Memory B cell (primary cell): ENCODE measurements around the gene NTRK1.

Experiments
- ATAC-seq: fragments of 150-1000 bp; cut with Tn5 transposase; 2 replicates; pipeline ENCODE4 v1.10.0; 2021; ENCODE audit warnings: low read depth, mild to moderate bottlenecking, moderate library complexity
- DNase-seq, 2 donors: peaks; one replicate each; pipeline ENCODE4 v3.0.0; 2022; ENCODE audit warnings: low spot score in 2 of 2
- H3K27ac Mint-ChIP-seq: one replicate; pipeline ENCODE4 v1.8.0; 2022; ENCODE audit warnings: mild to moderate bottlenecking, moderate library complexity, mixed read lengths
- H3K27me3 Mint-ChIP-seq: one replicate; pipeline ENCODE4 v1.8.0; 2022; ENCODE audit warnings: mixed read lengths
- H3K36me3 Mint-ChIP-seq: one replicate; pipeline ENCODE4 v1.8.0; 2022; ENCODE audit warnings: mild to moderate bottlenecking, mixed read lengths
- H3K4me1 Mint-ChIP-seq: one replicate; pipeline ENCODE4 v1.8.0; 2022; ENCODE audit warnings: mixed read lengths
- H3K4me3 Mint-ChIP-seq: one replicate; pipeline ENCODE4 v1.8.0; 2022; ENCODE audit warnings: mild to moderate bottlenecking, moderate library complexity, mixed read lengths
- H3K9me3 Mint-ChIP-seq: one replicate; pipeline ENCODE4 v1.8.0; 2022; ENCODE audit warnings: mixed read lengths

Gene NTRK1

DNA sequence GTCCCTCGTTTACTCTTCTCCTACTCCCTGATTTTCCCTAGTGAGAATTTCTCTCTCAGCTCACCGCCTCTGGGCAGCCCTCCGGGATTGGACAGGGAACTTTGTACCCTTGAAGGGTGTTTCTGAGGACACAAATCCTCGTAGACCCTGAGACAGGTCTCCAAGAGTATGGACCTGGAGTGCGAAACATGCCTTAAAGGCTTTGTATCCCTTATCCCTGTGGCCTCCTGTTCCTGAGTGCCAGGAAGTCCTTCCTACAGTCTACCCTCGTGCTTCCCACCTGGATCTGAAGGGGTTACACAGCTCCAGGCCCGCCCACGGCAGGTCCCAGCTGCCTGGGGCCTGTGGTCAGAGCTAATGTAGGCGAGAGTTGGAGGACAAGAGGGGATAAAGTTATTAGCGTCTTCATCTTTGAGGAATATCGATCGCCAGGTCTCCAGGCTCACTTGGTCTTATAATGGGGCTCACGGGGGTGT lies 25.3 kb downstream of the NTRK1 start:
- Mint-ChIP-seq H3K4me3 (no peak overlapping the region), H3K9me3 (no peaks in the 10 kb centered on the region), H3K36me3 (no peaks in the 10 kb centered on the region), H3K27me3 (peaks cover 31% of the 10 kb centered on the region), H3K4me1 (peaks cover 3% of the 10 kb centered on the region), H3K27ac (no peak overlapping the region)
- DNase-seq (no peak), ATAC-seq (no peak)

GRCh38 chr1:156886583-156887281 lies 26.1 kb downstream of the NTRK1 start:
- DNase-seq: no peak
- no peaks in the 10 kb centered on the region for H3K9me3 Mint-ChIP-seq
- ATAC-seq: no peak
- H3K36me3 Mint-ChIP-seq: no peaks in the 10 kb centered on the region
- peaks cover 29% of the 10 kb centered on the region for H3K27me3 Mint-ChIP-seq
- H3K27ac Mint-ChIP-seq: no peak overlapping the region
- H3K4me3 Mint-ChIP-seq: no peak overlapping the region
- peaks cover 3% of the 10 kb centered on the region for H3K4me1 Mint-ChIP-seq

DNA sequence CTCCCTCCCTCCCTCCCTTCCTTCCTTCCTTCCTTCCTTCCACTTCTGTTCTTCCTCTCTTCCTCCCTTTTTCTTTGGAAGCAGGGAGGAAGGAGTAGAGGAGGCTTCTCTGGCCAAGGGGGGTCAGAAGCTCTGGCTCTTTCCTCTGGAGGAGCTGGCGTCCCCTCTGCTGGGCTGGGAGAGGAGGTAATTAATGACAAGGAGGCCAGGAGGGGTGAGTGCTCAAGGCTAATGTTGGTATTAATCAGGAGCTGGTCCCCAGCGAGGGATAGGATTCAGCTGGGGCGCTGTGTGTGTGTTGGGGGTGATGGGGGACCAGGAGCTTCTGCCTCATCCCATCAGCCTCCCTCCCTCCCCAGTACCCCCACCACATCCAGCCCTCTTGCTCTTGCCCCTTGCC lies 26.7 kb downstream of the NTRK1 start:
- DNase-seq (no peak), ATAC-seq (no peak)
- H3K9me3 Mint-ChIP-seq: no peaks in the 10 kb centered on the region
- peaks cover 3% of the 10 kb centered on the region for H3K4me1 Mint-ChIP-seq
- H3K4me3 Mint-ChIP-seq: no peak overlapping the region
- H3K36me3 Mint-ChIP-seq: no peaks in the 10 kb centered on the region
- peaks cover 28% of the 10 kb centered on the region for H3K27me3 Mint-ChIP-seq
- no peak overlapping the region for H3K27ac Mint-ChIP-seq

GRCh38 chr1:156887734-156888133 lies 27.1 kb downstream of the NTRK1 start:
- peaks cover 3% of the 10 kb centered on the region for H3K4me1 Mint-ChIP-seq
- no peaks in the 10 kb centered on the region for H3K9me3 Mint-ChIP-seq
- ATAC-seq: no peak
- peaks cover 26% of the 10 kb centered on the region for H3K27me3 Mint-ChIP-seq
- H3K4me3 Mint-ChIP-seq: no peak overlapping the region
- no peak for DNase-seq
- no peak overlapping the region for H3K27ac Mint-ChIP-seq
- H3K36me3 Mint-ChIP-seq: no peaks in the 10 kb centered on the region

DNA sequence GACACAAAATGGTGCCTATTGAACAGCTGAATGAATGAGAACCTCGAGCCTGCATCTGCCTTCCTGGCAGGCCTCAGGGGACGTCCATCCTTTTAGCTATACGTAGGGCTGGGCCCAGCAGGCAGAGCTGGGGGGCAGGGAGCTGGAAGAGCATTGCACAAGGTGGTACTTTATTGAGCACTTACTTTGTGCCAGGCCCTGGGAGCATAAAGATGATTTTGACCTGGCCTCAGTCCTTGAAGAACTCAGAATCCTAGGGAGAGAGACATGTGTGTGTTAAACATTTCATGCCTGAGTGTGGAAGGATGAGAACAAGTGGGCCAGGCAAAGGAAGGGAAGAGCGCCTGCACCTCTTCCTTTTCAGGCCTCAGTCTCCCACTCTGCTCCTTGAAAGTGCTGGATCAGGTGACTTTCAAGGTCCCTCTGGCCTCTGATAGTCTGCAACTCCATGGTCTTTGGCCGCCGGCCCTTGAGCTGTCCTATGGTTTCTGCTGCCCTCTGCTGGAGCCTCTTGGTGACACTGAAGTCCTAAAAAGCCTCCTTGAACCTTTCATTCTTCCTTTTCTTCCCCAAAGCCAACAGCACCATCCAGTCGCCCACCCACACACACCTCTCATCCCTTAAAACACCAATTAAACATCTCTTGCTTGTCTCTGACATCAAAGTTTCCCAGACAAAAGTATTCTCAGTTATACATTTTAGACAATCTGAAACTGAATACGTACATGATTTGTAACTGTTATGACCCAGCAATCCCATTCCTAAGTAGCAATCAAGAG lies 29.3 kb downstream of the NTRK1 start:
- Mint-ChIP-seq H3K4me1 (peaks cover 3% of the 10 kb centered on the region), H3K9me3 (no peaks in the 10 kb centered on the region), H3K27me3 (peaks cover 22% of the 10 kb centered on the region), H3K36me3 (no peaks in the 10 kb centered on the region), H3K27ac (no peak overlapping the region), H3K4me3 (no peak overlapping the region)
- DNase-seq (peak; percentile 47 to 56), ATAC-seq (peak; percentile 26)

GRCh38 chr1:156892190-156893047 lies 31.8 kb downstream of the NTRK1 start:
- Mint-ChIP-seq H3K4me1 (peaks cover 3% of the 10 kb centered on the region), H3K27me3 (peaks cover 22% of the 10 kb centered on the region), H3K36me3 (no peaks in the 10 kb centered on the region), H3K27ac (no peak overlapping the region), H3K9me3 (no peaks in the 10 kb centered on the region), H3K4me3 (peak overlapping the region; percentile 43)
- ATAC-seq: peak; percentile 91
- peak; percentile 56 to 70 for DNase-seq

DNA sequence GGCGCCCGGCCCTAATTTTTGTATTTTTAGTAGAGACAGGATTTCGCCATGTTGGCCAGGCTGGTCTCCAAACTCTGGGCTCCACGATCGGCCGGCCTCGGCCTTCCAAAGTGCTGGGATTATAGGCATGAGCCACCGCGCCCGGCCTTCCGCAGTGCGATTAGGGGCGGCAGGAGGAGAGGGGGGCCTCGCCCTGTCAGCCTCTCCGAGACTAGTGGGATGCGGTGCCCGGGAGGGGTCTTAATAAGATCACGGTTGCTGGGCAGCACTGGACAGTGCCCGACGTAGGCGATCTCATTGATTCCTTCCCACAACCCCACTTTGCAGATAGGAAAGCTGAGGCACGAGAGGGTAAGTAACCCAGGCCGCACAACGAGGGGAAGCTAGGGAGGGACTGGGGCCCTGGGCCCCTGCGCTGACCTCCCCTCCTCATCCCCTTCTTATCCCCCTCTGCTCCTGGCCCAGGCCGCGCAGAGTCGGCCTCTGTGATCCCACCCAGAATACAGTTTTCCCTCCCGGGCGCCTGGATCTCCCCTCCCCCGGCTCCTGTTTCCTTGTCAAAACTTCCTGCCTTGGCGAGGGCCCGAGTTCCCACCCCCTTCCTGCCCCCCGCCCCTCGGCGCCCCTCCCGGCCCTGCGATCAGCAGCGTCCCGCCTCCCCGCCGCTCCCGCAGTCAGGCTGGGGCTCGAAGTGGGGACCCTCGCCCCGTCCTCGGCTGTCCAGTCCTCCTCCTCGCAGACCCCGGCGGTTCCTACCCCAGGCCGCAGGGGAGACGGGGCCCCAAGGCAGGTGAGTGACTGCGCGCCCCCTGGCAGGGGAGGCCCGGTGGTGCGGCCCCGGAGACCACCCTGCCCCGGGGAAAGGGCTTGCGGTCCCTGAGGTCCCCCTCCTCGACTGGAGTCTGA lies 32.6 kb downstream of the NTRK1 start, which contains the start of gene PEAR1:
Gene PEAR1, plus strand, starts transcription at position 671 of the 906 bp plus-strand sequence. CDS start 10,209 bp downstream, outside the sequence.
- Mint-ChIP-seq H3K4me1 (peaks cover 3% of the 10 kb centered on the region), H3K4me3 (no peak within 1 kb of the TSS), H3K27me3 (peaks cover 21% of the 10 kb centered on the region), H3K27ac (no peak within 1 kb of the TSS), H3K36me3 (no peaks in the 10 kb centered on the region), H3K9me3 (no peaks in the 10 kb centered on the region)
- ATAC-seq: no peak
- DNase-seq: no peak

DNA sequence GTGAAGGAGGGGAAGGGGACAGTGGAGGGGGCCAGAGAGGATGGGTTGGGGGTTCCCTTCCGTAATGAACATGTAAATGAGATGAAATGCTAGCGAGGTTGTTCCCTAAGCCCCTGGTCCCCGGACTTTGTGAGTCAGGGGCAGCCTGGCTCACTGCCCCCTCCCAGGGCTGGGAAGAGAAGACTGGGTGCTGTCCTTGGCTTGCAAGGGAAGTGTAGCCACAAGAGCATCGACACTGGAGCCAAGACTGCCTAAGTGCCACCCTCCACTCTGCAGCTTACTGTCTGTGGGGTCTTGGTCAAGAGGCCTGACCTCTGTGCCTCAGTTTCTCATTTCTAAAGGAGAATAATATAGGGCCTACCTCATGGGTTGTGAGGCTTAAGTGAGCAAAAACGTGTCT lies 33.3 kb downstream of the NTRK1 start:
- Mint-ChIP-seq H3K4me3 (no peak overlapping the region), H3K27me3 (peaks cover 22% of the 10 kb centered on the region), H3K9me3 (no peaks in the 10 kb centered on the region), H3K36me3 (no peaks in the 10 kb centered on the region), H3K4me1 (peaks cover 3% of the 10 kb centered on the region), H3K27ac (no peak overlapping the region)
- DNase-seq (no peak), ATAC-seq (no peak)

GRCh38 chr1:156894711-156895454 lies 34.2 kb downstream of the NTRK1 start:
- no peak overlapping the region for H3K4me3 Mint-ChIP-seq
- DNase-seq: no peak
- peaks cover 23% of the 10 kb centered on the region for H3K27me3 Mint-ChIP-seq
- ATAC-seq: no peak
- H3K27ac Mint-ChIP-seq: no peak overlapping the region
- peaks cover 3% of the 10 kb centered on the region for H3K4me1 Mint-ChIP-seq
- no peaks in the 10 kb centered on the region for H3K36me3 Mint-ChIP-seq
- H3K9me3 Mint-ChIP-seq: no peaks in the 10 kb centered on the region

DNA sequence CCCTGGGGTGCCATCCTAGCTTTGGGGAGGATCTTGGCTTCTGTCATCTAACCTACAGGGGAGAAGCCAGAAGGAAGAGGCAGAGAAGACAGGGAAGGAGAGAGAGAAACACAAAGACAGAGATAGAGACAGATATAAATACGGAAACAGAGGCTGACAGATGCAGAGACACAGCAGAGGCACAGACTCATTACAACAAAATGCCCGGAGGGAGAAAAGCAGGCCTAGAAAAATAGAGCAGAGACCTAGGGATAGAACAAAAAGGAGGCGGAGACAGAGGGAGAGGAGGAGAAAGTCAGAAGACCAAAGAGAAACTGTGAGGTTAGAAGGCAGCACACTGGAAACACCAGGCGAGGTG lies 34.8 kb downstream of the NTRK1 start:
- Mint-ChIP-seq H3K27me3 (peaks cover 23% of the 10 kb centered on the region), H3K9me3 (no peaks in the 10 kb centered on the region), H3K27ac (no peak overlapping the region), H3K4me1 (no peaks in the 10 kb centered on the region), H3K4me3 (no peak overlapping the region), H3K36me3 (no peaks in the 10 kb centered on the region)
- ATAC-seq (no peak), DNase-seq (no peak)

DNA sequence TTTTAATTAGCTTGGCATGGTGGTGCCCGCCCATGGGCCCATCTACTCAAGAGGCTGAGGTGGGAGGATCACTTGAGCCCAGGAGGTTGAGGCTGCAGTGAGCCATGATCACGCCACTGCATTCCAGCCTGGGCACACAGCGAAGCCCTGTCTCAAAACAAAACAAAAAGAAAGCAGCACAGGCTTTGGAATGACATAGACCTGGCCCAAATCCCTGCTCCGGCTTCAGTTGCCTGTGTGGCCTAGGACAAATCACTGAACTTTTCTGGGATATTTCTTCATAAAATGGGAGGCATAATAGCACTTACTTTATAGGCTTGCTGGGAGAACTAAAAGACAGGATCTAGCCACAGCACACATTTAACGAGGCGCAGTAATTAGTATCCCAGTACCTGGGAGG lies 35.3 kb downstream of the NTRK1 start:
- Mint-ChIP-seq H3K27ac (no peak overlapping the region), H3K4me3 (no peak overlapping the region), H3K9me3 (no peaks in the 10 kb centered on the region), H3K27me3 (peaks cover 23% of the 10 kb centered on the region), H3K4me1 (no peaks in the 10 kb centered on the region), H3K36me3 (no peaks in the 10 kb centered on the region)
- no peak for DNase-seq
- ATAC-seq: no peak

DNA sequence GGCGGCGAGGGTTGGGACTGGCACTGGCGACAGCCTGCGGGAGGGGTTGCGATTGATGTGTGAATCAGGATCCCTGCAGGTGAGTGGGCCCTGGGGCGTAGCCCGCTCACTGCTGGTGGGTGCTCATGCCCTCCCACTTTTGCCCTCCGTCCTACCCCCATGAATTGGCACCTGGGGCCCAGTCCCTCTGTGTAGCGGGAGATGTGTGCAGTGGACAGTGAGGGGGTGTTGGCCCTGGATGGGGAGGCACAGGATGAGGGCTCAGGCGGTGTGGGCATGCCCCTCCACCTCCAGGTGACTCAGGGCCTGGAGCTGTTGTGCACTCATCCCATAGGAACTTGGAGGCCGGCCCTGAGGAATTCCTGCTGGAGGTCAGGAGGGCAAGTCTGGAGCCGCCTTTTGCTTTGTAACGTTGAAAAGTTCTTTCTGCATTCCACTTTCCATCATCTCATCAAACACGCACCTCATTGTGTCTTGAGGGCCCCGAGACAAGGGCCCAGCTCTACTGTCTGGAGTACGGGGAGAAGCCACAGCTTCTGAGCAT lies 35.9 kb downstream of the NTRK1 start:
- peaks cover 26% of the 10 kb centered on the region for H3K27me3 Mint-ChIP-seq
- no peak for DNase-seq

More for the DNA sequence above, 35.9 kb downstream of the NTRK1 start:
- H3K27ac Mint-ChIP-seq: no peak overlapping the region
- ATAC-seq: no peak
- H3K36me3 Mint-ChIP-seq: no peaks in the 10 kb centered on the region
- no peaks in the 10 kb centered on the region for H3K4me1 Mint-ChIP-seq
- no peak overlapping the region for H3K4me3 Mint-ChIP-seq
- H3K9me3 Mint-ChIP-seq: no peaks in the 10 kb centered on the region
